ENCODE measurements around the gene GJA9.

The GJA9 gene

DNA sequence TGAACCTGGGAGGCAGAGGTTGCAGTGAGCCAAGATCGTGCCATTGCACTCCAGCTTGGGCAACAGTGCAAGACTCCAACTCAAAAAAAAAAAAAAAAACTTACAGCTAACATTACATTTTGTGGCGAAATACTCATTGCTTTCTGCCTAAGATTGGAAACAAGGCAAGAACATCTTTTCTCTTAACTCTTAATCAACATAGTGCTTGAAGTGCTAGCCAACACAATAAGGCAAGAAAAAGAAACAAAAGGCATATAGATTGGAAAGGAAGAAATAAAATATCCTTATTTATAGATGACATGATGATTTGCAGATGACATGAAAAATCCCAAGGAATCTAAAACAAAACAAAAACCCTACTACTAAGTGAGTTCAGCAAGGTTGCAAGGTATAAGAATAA lies 24.6 kb upstream of the GJA9 start:
- H3K4me3 ChIP-seq (replicated peaks; ENCODE audit: insufficient read depth, low read length) = no peak overlapping the region
- no peak for DNase-seq (ENCODE audit: low read depth in 1 of 2, low spot score in 1 of 2)
- no peaks in the 10 kb centered on the region for H3K27me3 ChIP-seq (ENCODE audit: insufficient read depth, poor library complexity, severe bottlenecking)
- TF ChIP-seq SPI1 (IDR thresholded peaks at IDR 0.05; ENCODE audit: borderline replicate concordance, low read depth) (no peak), GABPA (IDR thresholded peaks at IDR 0.05; ENCODE audit: low read depth) (no peak), POLR2AphosphoS5 (IDR thresholded peaks at IDR 0.05; ENCODE audit: low read depth) (no peak)
- TF ChIP-seq, protein P1, sequence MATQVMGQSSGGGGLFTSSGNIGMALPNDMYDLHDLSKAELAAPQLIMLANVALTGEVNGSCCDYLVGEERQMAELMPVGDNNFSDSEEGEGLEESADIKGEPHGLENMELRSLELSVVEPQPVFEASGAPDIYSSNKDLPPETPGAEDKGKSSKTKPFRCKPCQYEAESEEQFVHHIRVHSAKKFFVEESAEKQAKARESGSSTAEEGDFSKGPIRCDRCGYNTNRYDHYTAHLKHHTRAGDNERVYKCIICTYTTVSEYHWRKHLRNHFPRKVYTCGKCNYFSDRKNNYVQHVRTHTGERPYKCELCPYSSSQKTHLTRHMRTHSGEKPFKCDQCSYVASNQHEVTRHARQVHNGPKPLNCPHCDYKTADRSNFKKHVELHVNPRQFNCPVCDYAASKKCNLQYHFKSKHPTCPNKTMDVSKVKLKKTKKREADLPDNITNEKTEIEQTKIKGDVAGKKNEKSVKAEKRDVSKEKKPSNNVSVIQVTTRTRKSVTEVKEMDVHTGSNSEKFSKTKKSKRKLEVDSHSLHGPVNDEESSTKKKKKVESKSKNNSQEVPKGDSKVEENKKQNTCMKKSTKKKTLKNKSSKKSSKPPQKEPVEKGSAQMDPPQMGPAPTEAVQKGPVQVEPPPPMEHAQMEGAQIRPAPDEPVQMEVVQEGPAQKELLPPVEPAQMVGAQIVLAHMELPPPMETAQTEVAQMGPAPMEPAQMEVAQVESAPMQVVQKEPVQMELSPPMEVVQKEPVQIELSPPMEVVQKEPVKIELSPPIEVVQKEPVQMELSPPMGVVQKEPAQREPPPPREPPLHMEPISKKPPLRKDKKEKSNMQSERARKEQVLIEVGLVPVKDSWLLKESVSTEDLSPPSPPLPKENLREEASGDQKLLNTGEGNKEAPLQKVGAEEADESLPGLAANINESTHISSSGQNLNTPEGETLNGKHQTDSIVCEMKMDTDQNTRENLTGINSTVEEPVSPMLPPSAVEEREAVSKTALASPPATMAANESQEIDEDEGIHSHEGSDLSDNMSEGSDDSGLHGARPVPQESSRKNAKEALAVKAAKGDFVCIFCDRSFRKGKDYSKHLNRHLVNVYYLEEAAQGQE (IDR thresholded peaks at IDR 0.05; ENCODE audit: insufficient replicate concordance, low read depth) = no peak
- TF ChIP-seq, protein P2, sequence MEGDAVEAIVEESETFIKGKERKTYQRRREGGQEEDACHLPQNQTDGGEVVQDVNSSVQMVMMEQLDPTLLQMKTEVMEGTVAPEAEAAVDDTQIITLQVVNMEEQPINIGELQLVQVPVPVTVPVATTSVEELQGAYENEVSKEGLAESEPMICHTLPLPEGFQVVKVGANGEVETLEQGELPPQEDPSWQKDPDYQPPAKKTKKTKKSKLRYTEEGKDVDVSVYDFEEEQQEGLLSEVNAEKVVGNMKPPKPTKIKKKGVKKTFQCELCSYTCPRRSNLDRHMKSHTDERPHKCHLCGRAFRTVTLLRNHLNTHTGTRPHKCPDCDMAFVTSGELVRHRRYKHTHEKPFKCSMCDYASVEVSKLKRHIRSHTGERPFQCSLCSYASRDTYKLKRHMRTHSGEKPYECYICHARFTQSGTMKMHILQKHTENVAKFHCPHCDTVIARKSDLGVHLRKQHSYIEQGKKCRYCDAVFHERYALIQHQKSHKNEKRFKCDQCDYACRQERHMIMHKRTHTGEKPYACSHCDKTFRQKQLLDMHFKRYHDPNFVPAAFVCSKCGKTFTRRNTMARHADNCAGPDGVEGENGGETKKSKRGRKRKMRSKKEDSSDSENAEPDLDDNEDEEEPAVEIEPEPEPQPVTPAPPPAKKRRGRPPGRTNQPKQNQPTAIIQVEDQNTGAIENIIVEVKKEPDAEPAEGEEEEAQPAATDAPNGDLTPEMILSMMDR (IDR thresholded peaks at IDR 0.05; ENCODE audit: insufficient read depth, low read length) = no peak
- no peak overlapping the region for H3K27ac ChIP-seq (replicated peaks)

- Histone ChIP-seq H3K4me3 (replicated peaks; ENCODE audit: insufficient read depth, low read length) (no peak overlapping the region), H3K27ac (replicated peaks) (no peak overlapping the region), H3K27me3 (ENCODE audit: insufficient read depth, poor library complexity, severe bottlenecking) (no peaks in the 10 kb centered on the region)
- DNase-seq (ENCODE audit: low read depth in 1 of 2, low spot score in 1 of 2) = no peak
- TF ChIP-seq, protein P2 (IDR thresholded peaks at IDR 0.05; ENCODE audit: insufficient read depth, low read length) = no peak
- TF ChIP-seq POLR2AphosphoS5 (IDR thresholded peaks at IDR 0.05; ENCODE audit: low read depth) (no peak), SPI1 (IDR thresholded peaks at IDR 0.05; ENCODE audit: borderline replicate concordance, low read depth) (no peak), GABPA (IDR thresholded peaks at IDR 0.05; ENCODE audit: low read depth) (no peak)
- TF ChIP-seq, protein P1 (IDR thresholded peaks at IDR 0.05; ENCODE audit: insufficient replicate concordance, low read depth) = no peak
Observed at GRCh38 chr1:38899560-38899959, 18.2 kb upstream of the GJA9 start.

GRCh38 chr1:38898653-38899230 lies 17.4 kb upstream of the GJA9 start:
- no peak overlapping the region for H3K27ac ChIP-seq (replicated peaks)
- DNase-seq (ENCODE audit: low read depth in 1 of 2, low spot score in 1 of 2) = no peak
- TF ChIP-seq SPI1 (IDR thresholded peaks at IDR 0.05; ENCODE audit: borderline replicate concordance, low read depth) = no peak
- no peak for TF ChIP-seq POLR2AphosphoS5 (IDR thresholded peaks at IDR 0.05; ENCODE audit: low read depth)
- no peak for TF ChIP-seq GABPA (IDR thresholded peaks at IDR 0.05; ENCODE audit: low read depth)
- TF ChIP-seq, protein P2 (IDR thresholded peaks at IDR 0.05; ENCODE audit: insufficient read depth, low read length) = no peak
- TF ChIP-seq, protein P1 (IDR thresholded peaks at IDR 0.05; ENCODE audit: insufficient replicate concordance, low read depth) = no peak
- no peaks in the 10 kb centered on the region for H3K27me3 ChIP-seq (ENCODE audit: insufficient read depth, poor library complexity, severe bottlenecking)
- H3K4me3 ChIP-seq (replicated peaks; ENCODE audit: insufficient read depth, low read length) = no peak overlapping the region

Data from HL-60 (cell line).